HG02885 (cell line): ENCODE data around the gene TMEM87B.

ENCODE experiments used
- ATAC-seq: cut with Tn5 transposase; IDR thresholded peaks from one replicate; pipeline ENCODE4 v1.9.1; 2021; ENCODE audit warnings: mild to moderate bottlenecking; ENCODE audit not compliant: unreplicated experiment, poor library complexity

Gene TMEM87B, protein sequence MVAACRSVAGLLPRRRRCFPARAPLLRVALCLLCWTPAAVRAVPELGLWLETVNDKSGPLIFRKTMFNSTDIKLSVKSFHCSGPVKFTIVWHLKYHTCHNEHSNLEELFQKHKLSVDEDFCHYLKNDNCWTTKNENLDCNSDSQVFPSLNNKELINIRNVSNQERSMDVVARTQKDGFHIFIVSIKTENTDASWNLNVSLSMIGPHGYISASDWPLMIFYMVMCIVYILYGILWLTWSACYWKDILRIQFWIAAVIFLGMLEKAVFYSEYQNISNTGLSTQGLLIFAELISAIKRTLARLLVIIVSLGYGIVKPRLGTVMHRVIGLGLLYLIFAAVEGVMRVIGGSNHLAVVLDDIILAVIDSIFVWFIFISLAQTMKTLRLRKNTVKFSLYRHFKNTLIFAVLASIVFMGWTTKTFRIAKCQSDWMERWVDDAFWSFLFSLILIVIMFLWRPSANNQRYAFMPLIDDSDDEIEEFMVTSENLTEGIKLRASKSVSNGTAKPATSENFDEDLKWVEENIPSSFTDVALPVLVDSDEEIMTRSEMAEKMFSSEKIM

DNA sequence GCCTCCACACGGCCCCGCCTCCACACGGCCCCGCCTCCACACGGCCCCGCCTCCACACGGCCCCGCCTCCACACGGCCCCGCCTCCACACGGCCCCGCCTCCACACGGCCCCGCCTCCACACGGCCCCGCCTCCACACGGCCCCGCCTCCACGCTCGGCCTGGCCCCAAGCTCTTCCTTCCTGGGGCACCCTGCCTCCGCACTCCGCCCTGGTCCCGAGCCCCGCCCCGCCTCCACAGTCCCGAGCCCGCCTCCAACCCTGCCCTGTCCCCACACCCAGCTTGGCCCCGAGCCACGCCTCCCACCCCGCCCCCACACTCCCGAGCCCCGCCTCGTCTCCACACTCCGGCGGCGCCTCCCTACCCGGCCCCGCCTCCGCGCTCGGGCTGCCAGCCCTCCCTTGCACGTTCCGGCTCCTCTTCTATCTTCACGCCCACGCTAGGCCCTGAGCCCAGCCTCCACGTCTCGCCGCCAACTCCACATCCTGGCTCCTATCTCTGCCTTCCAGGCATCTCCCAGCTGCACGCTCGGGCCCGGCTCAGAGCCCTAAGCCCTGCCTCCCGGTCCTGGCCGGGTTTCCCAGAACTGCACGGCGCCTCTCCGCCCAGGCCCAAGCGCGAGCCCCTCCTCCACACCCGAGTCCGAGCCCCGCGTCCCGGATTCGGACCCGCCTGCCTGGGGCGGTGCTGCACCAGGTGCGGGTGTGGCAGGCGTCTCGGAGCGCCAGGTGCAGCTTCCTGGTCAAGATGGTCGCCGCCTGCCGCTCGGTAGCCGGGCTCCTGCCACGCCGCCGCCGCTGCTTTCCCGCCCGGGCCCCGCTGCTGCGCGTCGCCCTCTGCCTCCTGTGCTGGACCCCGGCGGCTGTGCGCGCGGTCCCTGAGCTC lies at the start of gene TMEM87B:
TSS of gene TMEM87B (plus strand) at position 423 of the 883 bp plus-strand sequence. CDS start at position 746, 323 bp downstream.
- peak; percentile 62 for ATAC-seq

DNA sequence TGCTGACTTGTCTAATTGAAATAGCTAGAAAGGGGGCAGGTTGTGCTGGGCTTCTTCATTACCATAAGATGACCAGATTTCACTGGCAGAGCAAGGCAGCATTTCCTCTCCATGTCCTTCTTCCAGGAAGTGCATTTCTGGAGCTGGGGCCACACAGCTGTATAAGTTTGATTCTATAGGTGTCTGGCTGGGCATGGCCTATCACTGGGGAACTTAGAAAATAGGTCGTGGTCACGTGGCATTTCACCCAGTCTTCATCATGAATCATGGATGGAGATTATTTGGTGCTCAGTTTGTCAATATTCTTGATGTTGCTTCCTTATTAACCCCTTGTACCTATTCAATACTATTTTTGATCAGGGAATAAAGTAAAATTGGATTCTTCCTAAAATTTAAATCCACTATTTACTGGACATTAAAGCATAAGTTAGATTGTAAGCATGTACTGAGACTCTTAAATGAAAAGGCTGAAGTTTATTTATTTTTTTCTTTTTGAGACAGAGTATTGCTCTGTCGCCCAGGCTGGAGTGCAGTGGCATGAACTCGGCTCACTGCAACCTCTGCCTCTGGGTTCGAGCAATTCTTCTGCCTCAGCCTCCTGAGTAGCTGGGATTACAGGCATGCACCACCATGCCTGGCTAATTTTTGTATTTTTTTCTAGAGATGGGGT lies 49.5 kb upstream of the TMEM87B start:
- no peak for ATAC-seq

DNA sequence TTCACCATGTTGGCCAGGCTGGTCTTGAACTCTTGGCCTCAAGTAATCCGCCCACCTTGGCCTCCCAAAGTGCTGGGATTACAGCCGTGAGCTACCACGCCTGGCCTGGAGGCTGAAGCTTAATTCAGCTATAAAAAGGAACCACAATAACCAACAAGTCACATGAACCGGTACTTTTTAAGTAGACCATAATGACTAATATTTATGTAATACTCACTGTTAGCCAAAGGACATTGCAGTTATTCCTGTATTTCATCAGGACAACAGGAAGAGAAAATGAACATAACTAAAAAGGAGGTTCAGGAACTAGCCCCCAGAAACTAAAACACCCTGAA lies 49.0 kb upstream of the TMEM87B start:
- no peak for ATAC-seq

DNA sequence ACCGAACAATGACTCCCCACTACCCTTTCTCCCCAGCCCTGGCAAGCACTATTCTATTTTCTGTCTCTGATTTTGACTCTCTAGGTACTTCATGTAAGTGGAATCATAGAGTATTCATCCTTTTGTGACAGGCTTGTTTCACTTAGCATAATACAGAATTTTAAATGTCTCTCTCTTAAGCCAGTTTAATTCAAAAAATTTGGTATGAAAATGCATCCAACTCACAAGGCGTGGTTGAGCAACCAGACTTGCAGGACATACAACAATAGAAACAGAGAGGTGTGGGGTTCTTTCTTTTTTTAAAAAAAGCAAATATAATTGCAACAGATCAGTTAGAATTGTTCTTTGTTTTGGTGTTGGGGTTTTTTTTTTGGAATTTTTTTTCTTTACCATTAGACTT lies 47.6 kb upstream of the TMEM87B start:
- ATAC-seq: no peak

DNA sequence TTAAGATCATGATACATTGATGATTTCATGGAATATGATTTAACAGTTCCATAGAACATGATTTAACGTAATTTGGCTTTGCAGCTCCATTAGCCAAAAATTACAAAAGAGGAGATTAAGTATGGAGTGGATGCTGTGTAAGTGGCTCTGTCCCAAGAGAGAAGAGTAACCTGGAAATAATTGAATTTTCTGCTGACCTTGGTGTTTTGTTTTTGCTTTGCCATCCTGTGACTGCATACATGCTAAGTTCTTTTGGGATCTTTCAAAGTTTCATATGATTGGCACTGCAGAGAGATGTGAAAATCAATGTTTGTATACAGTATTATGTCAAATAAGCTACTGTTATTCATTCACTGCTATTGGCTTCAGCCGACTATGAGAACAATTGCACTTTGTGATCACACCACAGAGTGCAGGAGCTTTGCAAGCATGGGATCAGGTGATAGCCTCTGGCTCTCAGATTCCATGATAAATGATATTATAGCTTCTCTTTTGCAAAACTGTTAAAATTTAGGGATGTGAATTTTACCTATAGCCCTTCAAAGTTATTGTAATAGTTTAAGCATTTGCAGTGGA lies 46.1 kb upstream of the TMEM87B start:
- ATAC-seq: no peak

DNA sequence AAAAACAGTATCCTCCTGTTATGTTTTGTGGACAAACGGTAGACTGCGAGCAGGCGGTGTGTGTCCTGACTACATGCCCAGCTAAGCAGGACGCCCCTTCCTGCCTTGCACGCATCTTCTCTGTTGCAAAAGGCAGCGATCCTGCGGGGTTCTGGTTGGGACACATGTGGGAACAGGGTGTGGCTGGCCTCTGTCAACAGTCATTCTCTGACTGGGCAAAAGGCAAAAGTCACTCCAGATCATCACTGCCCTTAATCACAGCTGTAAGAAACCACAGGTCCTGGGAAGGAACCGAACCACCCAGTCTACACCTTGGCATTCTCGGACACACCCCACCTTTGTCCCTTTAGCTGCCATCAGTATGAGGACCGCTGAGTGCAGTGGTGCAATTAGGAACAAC lies 44.3 kb upstream of the TMEM87B start:
- no peak for ATAC-seq

DNA sequence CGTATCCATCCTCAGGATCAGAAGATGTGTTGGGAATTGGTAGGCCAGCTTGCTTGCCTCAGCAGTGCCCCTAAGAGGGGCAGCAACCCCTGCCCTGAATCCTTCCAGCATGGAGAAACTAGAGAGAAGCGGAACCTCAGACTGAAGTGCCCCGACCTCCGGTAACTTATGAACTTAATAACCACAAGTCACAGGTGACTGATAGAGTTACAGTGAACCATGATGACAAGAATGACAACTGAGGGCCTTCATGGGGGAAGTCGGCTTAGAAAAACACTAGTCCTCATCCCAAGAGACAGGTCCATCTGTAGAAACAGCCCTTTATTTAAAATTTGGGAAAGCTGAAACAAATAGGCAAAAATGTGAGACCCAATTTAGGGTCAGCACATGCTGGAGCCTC lies 42.5 kb upstream of the TMEM87B start:
- no peak for ATAC-seq

DNA sequence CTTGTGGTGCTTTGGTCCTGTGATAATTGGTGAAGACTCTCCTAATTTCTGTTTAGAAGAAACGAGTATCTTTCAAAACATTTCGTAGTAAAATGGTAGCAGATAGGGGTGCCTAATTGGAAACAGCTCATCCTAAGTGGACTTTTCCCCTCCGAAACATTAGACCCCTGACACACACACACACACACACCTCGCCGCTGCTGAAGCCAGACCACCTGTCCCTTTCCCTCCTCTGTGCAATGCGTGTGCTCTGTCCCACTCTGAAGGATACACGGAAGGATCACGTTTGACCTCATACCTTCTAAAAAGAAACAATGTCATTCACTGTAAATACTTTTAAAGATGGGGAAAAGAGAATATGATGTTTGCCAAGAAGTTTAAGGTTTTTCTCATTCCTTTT lies 36.2 kb upstream of the TMEM87B start:
- ATAC-seq: no peak

DNA sequence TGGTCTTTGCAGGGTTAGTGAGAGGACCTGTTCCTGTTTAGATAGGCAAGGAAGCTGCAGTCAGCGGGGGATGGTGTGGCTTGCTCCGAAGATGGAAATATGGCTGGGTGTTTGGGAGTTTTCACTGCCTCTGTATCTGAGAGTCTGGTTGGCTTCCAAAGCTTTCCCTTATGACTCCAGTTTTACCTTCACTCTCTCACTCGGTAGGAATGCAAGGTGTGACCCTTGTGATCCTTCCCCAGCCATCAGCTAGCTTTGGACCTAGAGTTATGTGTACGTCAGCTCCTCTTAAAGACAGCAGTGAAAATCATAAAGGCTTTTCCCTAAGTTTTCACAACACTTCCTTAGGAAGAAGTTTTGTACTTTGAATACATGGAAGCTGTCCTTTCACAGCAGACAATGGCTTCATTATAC lies 35.5 kb upstream of the TMEM87B start:
- ATAC-seq: no peak

DNA sequence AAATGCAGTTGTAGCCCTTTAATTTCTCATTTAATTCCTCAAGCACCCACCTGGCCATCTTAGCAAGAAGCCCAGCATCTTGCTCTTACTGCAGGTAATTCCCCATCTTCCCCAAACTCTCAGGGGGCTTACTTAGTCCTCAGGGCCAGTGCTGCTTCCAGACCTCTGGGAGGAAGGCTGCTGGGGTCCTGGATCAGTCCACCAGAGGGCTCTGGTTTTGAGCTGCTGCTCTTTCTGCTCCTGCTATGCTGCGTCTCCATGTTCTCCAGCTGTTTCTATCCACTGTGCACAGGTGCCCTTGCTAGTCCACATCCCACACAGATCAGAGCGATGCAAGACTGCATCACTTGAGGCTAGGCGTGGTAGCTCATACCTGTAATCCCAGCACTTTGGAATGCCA lies 34.5 kb upstream of the TMEM87B start:
- no peak for ATAC-seq

DNA sequence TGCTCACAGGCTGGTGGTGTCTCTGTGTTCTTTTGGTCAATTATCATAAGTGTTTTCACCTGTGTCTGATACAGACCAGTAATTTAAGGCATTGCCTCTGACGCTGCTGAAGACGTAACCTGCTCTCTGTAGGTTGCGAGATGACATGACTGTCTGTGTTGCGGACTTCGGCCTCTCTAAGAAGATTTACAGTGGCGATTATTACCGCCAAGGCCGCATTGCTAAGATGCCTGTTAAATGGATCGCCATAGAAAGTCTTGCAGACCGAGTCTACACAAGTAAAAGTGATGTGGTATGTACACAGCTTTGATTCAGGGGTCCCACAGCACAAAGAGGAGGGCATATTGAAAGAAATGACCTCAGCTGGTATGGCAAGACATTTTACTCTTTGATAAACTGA lies 33.8 kb upstream of the TMEM87B start:
- ATAC-seq: no peak

DNA sequence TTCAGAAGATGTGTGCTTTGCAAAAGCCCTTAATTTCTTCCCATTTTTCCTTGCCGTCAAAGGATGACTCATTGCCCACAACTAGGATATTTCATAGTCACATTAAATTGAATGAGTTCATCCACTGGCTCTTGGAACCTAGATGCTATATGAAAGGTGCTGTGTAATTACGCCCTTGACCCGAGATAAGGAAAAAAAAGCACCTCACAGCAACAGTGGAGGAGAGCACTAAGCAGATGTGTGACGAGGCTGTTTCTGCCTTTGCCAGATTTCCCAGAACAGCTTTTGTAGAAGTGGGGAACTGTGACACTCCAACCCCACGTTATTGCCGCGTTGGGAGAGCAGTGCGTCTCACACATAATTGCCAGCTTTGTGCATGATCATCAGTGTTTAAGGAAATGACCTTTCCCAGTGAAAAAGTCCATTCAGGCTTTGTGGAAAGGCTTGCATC lies 33.3 kb upstream of the TMEM87B start:
- ATAC-seq: no peak

DNA sequence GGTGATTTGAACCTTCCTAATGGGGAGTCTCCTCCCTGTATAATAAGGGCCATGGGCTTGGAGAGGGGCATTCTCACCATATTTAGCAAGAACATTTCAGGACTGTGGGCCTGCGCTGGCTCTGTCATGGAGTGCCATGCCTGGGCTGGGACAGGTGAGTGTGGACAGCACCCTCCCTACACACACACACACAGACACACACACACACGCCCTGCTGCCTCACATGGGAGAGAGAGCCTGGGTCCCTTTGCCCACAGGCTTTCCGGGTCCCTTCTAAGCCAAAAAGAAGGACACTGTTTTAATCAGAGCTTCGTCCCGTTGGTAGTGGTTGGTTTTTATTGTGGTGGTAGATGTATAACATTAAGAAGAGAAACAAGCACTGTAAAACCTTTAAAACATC lies 31.4 kb upstream of the TMEM87B start:
- no peak for ATAC-seq

DNA sequence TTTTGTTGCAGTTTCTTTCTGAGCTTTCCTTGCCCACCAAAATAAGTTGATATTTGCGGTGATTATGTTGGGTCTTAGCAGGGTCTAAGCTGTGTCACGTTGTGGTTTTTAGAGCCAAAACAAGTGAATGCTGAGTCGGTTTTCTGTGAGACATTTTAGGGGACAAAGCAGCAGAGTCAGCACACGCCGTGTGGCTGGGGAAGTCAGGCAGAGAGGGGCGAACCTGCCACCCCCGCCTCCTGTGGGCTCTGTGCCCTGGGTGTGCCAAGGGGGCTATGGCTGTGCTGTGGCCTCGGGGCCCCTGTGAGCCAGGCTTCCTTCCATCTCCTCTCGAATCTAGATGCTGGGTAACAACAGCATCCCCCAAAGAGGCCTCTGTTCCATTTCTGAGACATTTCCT lies 30.8 kb upstream of the TMEM87B start:
- ATAC-seq: no peak

DNA sequence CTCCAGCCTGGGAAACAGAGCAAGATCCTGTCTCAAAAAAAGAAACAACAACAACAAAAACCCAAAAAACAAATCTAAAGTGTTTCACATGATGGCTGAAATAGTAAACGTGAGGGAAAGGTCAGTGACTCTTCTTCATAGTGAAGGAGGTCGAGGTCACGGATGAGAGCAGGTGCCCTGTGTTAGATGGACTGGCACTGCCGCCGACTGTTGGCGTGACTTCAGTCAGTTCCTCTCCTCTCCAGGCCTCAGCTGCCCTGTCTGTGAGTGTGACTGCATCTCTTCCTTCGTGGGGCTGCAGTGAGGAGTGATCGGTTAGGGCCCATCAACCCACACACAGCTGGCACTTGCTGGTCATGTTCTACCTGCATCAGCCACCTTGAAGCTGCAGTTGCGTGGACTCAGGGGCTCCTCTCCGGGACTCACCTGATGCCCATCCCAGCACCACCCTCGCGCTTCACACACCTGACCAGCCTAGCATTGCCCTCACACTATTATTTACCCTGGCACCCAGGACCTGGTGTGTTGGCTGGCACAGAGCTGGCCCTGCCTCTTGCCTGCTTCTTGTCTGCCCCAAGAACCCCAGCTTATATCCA lies 30.1 kb upstream of the TMEM87B start:
- ATAC-seq: no peak

DNA sequence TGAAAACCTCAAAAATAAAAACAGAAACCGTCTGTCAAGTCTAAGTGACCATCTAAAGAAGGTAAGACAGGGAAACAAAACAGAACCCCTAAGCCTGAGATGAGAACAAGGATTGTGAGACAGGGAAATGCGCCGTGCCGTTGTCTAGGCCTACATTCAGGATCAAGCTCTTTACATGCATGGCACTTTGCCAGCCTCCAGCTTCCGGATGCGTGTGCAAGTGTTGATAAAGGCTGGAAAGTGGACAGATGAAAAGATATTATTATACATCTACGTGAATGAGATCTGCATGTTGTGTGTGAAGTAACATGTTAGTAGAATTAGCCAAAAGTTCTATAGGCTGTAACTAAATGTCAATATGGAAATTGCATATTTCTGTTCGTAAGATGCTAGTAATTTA lies 28.6 kb upstream of the TMEM87B start:
- no peak for ATAC-seq

DNA sequence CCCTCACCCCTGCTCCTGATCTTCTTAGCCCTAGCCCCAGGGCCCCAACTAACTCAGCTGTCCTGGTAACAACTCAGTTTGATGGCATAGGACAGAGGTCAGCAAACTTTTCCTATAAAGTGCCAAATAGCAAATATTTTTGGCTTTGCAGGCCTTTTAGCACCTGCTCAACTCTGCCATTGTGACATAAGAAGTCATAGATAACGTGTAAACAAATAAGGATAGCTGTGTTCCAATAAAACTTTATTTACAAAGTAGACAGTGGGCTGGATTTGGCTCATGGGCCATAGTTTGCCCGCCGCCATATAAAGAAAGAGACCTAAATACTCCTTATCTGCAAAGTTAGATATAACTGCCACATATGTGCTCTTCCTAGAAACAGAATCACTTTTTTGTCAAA lies 27.3 kb upstream of the TMEM87B start:
- ATAC-seq: no peak

DNA sequence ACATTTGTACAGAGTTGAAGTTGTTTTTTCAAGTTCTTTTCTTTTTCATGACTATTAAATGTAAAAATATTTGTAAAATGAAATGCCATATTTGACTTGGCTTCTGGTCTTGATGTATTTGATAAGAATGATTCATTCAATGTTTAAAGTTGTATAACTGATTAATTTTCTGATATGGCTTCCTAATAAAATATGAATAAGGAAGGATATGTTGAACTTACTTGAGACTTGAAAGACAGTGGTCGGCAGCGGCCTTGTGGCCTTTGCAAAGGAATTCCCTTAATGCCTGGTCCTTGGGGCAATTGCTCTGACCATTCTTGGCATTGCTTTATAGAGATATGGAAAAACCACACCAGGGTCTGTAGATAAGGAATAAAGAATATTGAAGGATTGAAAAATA lies 25.9 kb upstream of the TMEM87B start:
- ATAC-seq: no peak

DNA sequence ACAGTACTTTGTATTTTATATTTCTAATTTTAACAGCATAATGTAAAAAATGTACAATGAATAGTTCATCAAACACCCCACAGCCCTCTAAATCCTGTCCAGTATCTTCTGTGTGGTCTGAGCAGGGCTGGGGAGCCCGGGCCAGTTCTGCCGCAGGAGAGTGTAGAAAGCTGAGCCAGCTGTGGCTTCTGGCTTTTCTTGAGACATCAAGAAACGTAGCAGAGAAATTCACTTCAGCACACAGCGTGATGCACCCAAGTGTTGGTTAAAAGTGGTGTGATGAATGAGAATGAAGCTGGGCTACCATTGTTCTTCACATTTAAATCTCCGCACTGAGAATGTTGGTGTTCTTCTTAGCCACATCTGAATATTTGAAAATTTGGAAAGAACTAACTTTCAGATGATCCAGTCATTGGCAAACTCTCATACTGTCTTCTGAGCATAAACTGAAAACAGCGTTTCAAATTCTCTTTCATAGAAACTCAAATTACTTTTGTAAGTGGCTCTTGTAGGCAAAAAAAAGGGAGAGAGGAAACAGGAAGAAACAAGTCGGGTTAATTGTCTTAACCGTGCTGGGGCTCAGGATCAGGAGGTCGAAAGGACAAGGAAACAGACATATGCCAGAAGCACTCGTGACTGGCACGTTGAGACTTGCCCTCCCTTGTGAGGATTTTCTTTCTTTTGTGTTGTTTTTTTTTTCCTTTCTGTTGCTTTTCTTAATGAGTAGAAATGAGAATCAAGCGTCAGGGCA lies 23.4 kb upstream of the TMEM87B start:
- no peak for ATAC-seq
